GM12891 (cell line): ENCODE data around the gene ATP6V1E1.

Source experiments
- POLR2A ChIP-seq: IDR thresholded peaks from 2 replicates; pipeline ENCODE4 v1.6.1; 2011; ENCODE audit warnings: low read depth, low read length, control low read depth
- POLR2AphosphoS5 ChIP-seq: IDR thresholded peaks from 2 replicates; pipeline ENCODE4 v1.6.1; 2011; ENCODE audit warnings: low read depth, low read length, control low read depth

DNA sequence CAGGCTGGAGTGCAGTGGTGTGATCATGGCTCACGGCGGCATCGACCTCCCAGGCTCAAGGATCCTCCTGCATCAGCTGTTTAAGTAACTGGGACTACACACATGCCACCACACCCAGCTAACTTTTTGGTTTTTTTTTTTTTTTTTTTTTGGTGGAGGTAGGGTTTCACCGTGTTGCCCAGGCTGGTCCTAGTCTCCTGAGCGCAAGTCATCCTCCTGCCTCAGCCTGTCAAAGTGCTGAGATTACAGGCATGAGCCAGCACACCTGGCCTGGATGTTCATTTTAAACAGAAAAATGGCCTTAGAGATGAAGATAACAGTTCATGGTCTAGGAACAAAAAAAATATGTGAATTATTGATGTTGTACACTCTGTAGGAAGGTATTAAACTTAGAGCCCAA, 78.9 kb downstream of the ATP6V1E1 start:
- TF ChIP-seq POLR2AphosphoS5 (no peak), POLR2A (no peak)
